Upper lobe of left lung (tissue), 6 donors: ENCODE results near the gene ZP2. TPM values are rescaled to one million over a fixed set of nuclear protein-coding genes. Genes with fewer than 3 reads are reported as not detected.

ENCODE experiments used
- ATAC-seq, 2 donors: fragments of 200-7000 bp; cut with Tn5 transposase; one replicate each; pipeline ENCODE4 v1.9.1; 2022; ENCODE audit warnings: mild to moderate bottlenecking in 2 of 2, moderate library complexity in 2 of 2; ENCODE audit not compliant: low FRiP score in 2 of 2
- DNase-seq, 2 donors: peaks; one replicate each; pipeline ENCODE4 v3.0.0-alpha.2; 2019 to 2020
- H3K27ac ChIP-seq, 4 donors: fragments of 200-600 bp; sonication (generic); one replicate each; pipeline ENCODE4 v1.5.1; 2016 to 2019
- H3K27me3 ChIP-seq, 4 donors: fragments of 200-600 bp; sonication (generic); one replicate each; pipeline ENCODE4 v1.5.1; 2017 to 2019
- H3K36me3 ChIP-seq, 4 donors: fragments of 200-600 bp; sonication (generic); one replicate each; pipeline ENCODE4 v1.5.1; 2016 to 2019
- H3K4me1 ChIP-seq, 4 donors: fragments of 200-600 bp; sonication (generic); one replicate each; pipeline ENCODE4 v1.5.1; 2018 to 2019
- H3K4me3 ChIP-seq, 4 donors: fragments of 200-600 bp; sonication (generic); one replicate each; pipeline ENCODE4 v1.5.1; 2017 to 2019; ENCODE audit warnings: mild to moderate bottlenecking in 2 of 4, moderate library complexity in 1 of 4
- H3K9me3 ChIP-seq, 4 donors: fragments of 200-600 bp; sonication (generic); one replicate each; pipeline ENCODE4 v1.5.1; 2018 to 2019
- CTCF ChIP-seq, 6 experiments: fragments of 450-650 bp in 4 of 6; fragments of 200-600 bp in 2 of 6; sonication (generic) in 2 of 6; IDR thresholded peaks; one replicate each; pipeline ENCODE4 v1.5.1; 2016 to 2019; ENCODE audit warnings: antibody characterized with exemption in 6 of 6
- EP300 ChIP-seq, 4 donors: sonication (generic); formaldehyde crosslinking; IDR thresholded peaks; one replicate each; pipeline ENCODE4 v1.5.1; 2017; ENCODE audit warnings: antibody characterized with exemption in 4 of 4, control low read depth in 2 of 4
- POLR2A ChIP-seq, 4 donors: fragments of 450-650 bp; IDR thresholded peaks; one replicate each; pipeline ENCODE4 v1.5.1; 2016 to 2017; ENCODE audit warnings: antibody characterized with exemption in 4 of 4, mild to moderate bottlenecking in 2 of 4
- POLR2AphosphoS5 ChIP-seq, 2 donors: sonication (generic); formaldehyde crosslinking; IDR thresholded peaks; one replicate each; pipeline ENCODE4 v1.5.1; 2017; ENCODE audit warnings: antibody characterized with exemption in 2 of 2
- WGBS, 2 donors: methylation state at CpG; one replicate each; pipeline ENCODE4 v1.1.5; 2017 to 2018; 5-methylcytosine and 5-hydroxymethylcytosine counted together
- total RNA-seq, 6 donors: library from RNA; depleted of rRNA in 4 of 6; stranded (reverse); fragments of >200 nt in 4 of 6; gene quantifications; one replicate each; pipeline versions ENCODE4 v1.1.0 to v1.2.1, GENCODE V29; 2016 to 2021
- donor health status: DM: no; HTN: no; CAD: no; lungs with moderate emphysema.
- donor health status: DM: no; HTN: yes; CAD: no; lungs with severe emphysema.

ZP2 gene
- total RNA-seq, 6 donors from 2014 or later = not detected

- no peaks in the 10 kb centered on the region for H3K9me3 ChIP-seq
- no peak overlapping the region for H3K4me3 ChIP-seq
- DNase-seq = no peak
- peaks cover 9 to 43% (median 26%) of the 10 kb centered on the region in 4 donors for H3K36me3 ChIP-seq
- TF ChIP-seq CTCF (IDR thresholded peaks at IDR 0.05) (no peak), POLR2A (IDR thresholded peaks at IDR 0.05) (no peak), EP300 (IDR thresholded peaks at IDR 0.05) (no peak), POLR2AphosphoS5 (IDR thresholded peaks at IDR 0.05) (no peak)
- no peaks in the 10 kb centered on the region for H3K27me3 ChIP-seq
- H3K27ac ChIP-seq = peak overlapping the region in 1 of 4 donors; percentile 4
- WGBS, 2 donors = 95 to 96% methylated on average over 4 of the region's 4 CpGs
- ATAC-seq = no peak
- peaks cover 8 to 26% (median 13%) of the 10 kb centered on the region in 4 donors for H3K4me1 ChIP-seq
Observed at GRCh38 chr16:21163576-21163975, 47.8 kb downstream of the ZP2 start.

DNA sequence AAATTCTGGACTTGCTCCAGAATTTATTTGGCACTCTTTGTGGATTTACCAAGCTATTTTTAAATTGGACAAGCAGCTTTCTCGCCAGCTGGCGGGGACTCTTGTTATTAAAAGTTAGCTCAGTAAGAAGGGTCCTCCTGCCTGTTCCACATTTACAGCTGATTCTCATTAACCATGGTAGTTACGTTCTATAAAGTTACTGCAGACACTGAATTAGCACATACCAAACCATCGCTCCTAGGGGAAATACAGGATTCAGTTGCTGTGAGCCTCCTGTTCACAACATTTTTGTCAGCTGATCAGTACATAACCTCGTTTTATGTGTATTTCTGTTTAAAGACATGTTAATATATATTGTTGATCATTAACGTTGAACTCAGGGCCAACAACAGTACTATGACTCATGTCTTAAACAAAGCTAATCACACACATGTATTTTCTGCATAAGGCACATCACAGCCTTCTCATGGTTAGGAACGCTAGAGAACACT lies 48.7 kb downstream of the ZP2 start:
- Histone ChIP-seq H3K27me3 (no peaks in the 10 kb centered on the region), H3K9me3 (no peaks in the 10 kb centered on the region), H3K4me3 (no peak overlapping the region), H3K27ac (peak overlapping the region in 1 of 4 donors; percentile 55), H3K4me1 (peaks cover 13 to 33% (median 19%) of the 10 kb centered on the region in 4 donors), H3K36me3 (peaks cover 9 to 43% (median 26%) of the 10 kb centered on the region in 4 donors)
- ATAC-seq (no peak), DNase-seq (no peak)
- no peak for TF ChIP-seq CTCF (IDR thresholded peaks at IDR 0.05)
- TF ChIP-seq EP300 (IDR thresholded peaks at IDR 0.05) = no peak
- no peak for TF ChIP-seq POLR2AphosphoS5 (IDR thresholded peaks at IDR 0.05)
- no peak for TF ChIP-seq POLR2A (IDR thresholded peaks at IDR 0.05)
- 49 to 68% methylated on average over 7 of the region's 7 CpGs for WGBS, 2 donors

- H3K27ac ChIP-seq = no peak overlapping the region
Observed at GRCh38 chr16:21161211-21161610, 50.2 kb downstream of the ZP2 start.

DNA sequence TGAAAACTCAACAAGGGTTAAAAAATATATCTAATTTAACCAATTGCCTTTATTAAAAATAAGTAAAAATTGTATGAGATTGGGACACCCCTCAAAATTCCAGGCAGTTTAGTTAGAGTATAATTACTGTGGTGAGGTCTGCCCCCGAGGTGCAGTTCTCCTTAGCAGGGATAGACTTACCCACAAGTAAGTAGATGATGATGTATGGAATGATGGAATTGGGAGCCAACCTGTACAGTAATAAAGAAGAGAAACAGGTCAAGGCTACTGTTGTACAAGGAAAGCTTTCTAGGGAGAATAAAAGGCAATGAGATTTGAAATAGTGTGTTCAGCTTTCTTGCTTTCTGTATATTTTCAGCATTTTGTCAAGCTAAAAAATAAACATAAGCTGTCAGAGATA lies 51.1 kb downstream of the ZP2 start:
- H3K9me3 ChIP-seq = no peaks in the 10 kb centered on the region
- peaks cover under 1 to 27% (median 16%) of the 10 kb centered on the region in 4 donors for H3K36me3 ChIP-seq
- H3K27me3 ChIP-seq = no peaks in the 10 kb centered on the region
- WGBS, 2 donors = 66 to 72% methylated on average over 1 of the region's 1 CpG
- DNase-seq = no peak
- no peak for TF ChIP-seq CTCF (IDR thresholded peaks at IDR 0.05)
- no peak overlapping the region for H3K27ac ChIP-seq
- H3K4me3 ChIP-seq = no peak overlapping the region
- peaks cover 17 to 43% (median 21%) of the 10 kb centered on the region in 4 donors for H3K4me1 ChIP-seq
- ATAC-seq = no peak

More at GRCh38 chr16:21161211-21161610, 50.2 kb downstream of the ZP2 start:
- no peaks in the 10 kb centered on the region for H3K27me3 ChIP-seq
- no peak for ATAC-seq
- 80 to 90% methylated on average over 2 of the region's 2 CpGs for WGBS, 2 donors
- H3K4me1 ChIP-seq = peaks cover 17 to 43% (median 21%) of the 10 kb centered on the region in 4 donors
- no peaks in the 10 kb centered on the region for H3K9me3 ChIP-seq
- peaks cover 4 to 31% (median 20%) of the 10 kb centered on the region in 4 donors for H3K36me3 ChIP-seq
- no peak overlapping the region for H3K4me3 ChIP-seq
- no peak for TF ChIP-seq EP300 (IDR thresholded peaks at IDR 0.05)
- no peak for TF ChIP-seq POLR2AphosphoS5 (IDR thresholded peaks at IDR 0.05)
- TF ChIP-seq CTCF (IDR thresholded peaks at IDR 0.05) = no peak
- no peak for TF ChIP-seq POLR2A (IDR thresholded peaks at IDR 0.05)
- no peak for DNase-seq
